GM04504 (cell line): ENCODE results near the gene KDSR.

Experiments used
- DNase-seq: peaks from one replicate; pipeline ENCODE4 v3.0.0-alpha.2; 2012; ENCODE audit warnings: low read depth

KDSR gene

DNA sequence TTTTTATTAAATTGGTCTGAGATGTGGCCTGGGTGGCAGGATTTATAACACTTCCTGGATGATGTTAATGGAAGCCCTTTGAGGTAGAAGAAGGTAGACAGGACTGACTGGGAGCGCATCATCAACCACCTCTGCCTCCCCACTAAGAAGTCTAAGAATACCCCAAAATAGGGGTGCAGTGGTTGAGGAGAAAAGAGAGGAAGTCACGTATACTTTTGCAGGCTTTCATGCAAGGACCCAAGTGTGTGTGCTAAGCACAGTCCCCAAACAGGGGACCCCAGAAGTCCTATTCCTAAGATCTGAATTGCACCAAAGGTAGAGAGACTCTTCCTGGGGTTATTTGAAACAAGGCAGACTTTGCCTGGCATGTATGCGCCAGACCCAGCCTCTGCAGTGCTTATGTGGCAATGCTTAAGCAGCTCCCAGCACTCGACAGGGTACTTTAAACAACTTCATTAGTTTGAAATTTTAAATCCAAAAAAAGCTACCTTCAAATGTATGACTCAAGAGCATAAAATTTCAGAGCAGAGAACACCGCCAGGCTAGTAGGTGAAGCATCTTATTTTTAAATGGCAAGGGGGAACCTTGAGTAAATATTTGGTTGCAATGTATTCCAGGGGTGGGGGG, 82.7 kb downstream of the KDSR start:
- DNase-seq: no peak

DNA sequence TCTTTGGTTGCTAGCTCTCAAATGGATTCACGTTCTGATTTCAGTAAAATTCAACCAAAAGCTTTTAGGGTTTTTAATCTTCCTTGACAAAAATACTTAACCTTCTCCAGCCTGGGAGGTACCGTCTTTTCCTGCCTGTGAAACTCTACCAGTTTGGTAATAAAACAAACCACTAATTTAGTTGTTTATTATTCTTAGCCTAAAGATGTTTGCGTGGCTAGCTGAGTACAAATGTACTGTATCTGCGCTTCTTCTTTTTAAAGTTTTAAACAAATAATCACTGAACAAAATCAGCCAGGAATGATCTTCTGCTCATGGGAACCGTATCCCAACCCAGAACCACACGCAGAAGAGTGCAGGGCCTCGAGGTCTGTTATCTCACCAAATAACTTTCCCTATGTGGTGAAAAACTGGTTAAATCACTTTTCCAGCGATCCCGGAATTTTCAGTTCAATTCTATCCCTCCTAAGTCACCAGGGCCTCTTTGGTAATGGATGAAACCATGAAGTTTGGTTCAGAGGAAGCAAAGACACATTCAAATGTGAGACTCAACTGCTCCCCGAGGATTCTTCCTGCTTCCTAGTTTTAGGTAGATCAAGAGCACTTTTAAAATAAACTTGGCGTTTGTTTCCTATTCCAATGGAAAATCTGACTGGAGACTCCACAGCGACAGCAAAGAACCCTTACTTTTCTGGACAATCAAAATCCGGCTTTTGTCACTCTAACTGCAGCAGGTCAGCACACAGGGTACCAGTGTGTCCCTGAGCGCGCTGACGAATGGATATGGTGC, 83.5 kb downstream of the KDSR start:
- DNase-seq: no peak

DNA sequence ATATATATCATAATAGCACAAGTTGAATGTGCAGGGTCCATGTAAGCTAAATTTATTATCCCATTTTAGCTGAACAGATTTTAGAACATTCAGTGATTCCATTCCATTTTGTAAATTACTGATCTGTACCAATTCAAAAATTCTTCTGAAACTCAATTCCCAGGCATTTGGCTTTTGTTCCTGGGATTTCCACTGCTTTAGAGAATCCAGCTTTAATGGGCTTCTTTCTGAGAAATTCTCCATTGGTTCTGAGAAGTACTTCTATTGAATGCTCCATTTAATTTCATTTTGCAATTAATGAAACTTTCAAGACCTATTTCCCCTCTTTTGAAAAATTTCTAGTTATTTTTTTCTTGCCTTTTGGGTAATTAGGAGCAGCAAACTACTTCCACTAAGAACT, 84.2 kb downstream of the KDSR start:
- DNase-seq: no peak
